K562 (cell line): ENCODE measurements around the gene SRSF6.

ENCODE experiments used
- ELF2 ChIP-seq: fragments of 250-450 bp; sonication (Bioruptor Pico); IDR thresholded peaks from 2 replicates; pipeline ENCODE4 v1.5.0; 2021; ENCODE audit warnings: mild to moderate bottlenecking
- GABPB1 ChIP-seq: sonication (generic); formaldehyde crosslinking; IDR thresholded peaks from 2 replicates; pipeline ENCODE4 v1.8.0; 2022; ENCODE audit warnings: mild to moderate bottlenecking, missing genetic modification reagents
- MTF1 ChIP-seq: fragments of 250-450 bp; sonication (Bioruptor Pico); IDR thresholded peaks from 2 replicates; pipeline ENCODE4 v1.9.0; 2021; ENCODE audit warnings: moderate library complexity, mild to moderate bottlenecking, inconsistent platforms, borderline replicate concordance
- PHF8 ChIP-seq: fragments of 200-600 bp; sonication (generic); IDR thresholded peaks from 2 replicates; pipeline ENCODE4 v1.6.1; 2012; ENCODE audit warnings: mixed run types, mild to moderate bottlenecking, inconsistent platforms, low read length, moderate library complexity, borderline replicate concordance
- SRSF3 ChIP-seq: fragments of 200-400 bp; formaldehyde crosslinking; IDR thresholded peaks from 2 replicates; pipeline ENCODE4 v1.6.1; 2016; ENCODE audit warnings: mild to moderate bottlenecking, low read length, moderate library complexity; ENCODE audit not compliant: insufficient read depth
- ZNF445 ChIP-seq: fragments of 250-450 bp; sonication (Bioruptor Pico); IDR thresholded peaks from 2 replicates; pipeline ENCODE4 v1.4.0; 2020; ENCODE audit warnings: low read depth, mild to moderate bottlenecking, moderate library complexity
- ZNF561 ChIP-seq: fragments of 450-650 bp; formaldehyde crosslinking; conservative IDR thresholded peaks from 2 replicates; pipeline ENCODE4 v1.4.0; 2020; ENCODE audit warnings: mild to moderate bottlenecking, moderate library complexity
- ZNF584 ChIP-seq: fragments of 200-800 bp; sonication (Bioruptor generic); IDR thresholded peaks from 2 replicates; pipeline ENCODE4 v1.6.1; 2016; ENCODE audit warnings: low read depth, mild to moderate bottlenecking, missing genetic modification characterization, missing compliant biosample characterization
- ZNF76 ChIP-seq: fragments of 250-450 bp; sonication (Bioruptor Pico); IDR thresholded peaks from 2 replicates; pipeline ENCODE4 v1.4.0; 2020; ENCODE audit warnings: mild to moderate bottlenecking, moderate library complexity, borderline replicate concordance
- TF ChIP-seq, protein P1 (sequence below), 3 experiments: IDR thresholded peaks in 2 of 3; conservative IDR thresholded peaks in 1 of 3; 2 replicates each; pipeline ENCODE4 v1.5.1; 2011 to 2012; ENCODE audit warnings: low read length in 3 of 3, mild to moderate bottlenecking in 3 of 3, control low read depth in 2 of 3, improper control_type of control experiment in 1 of 3, inconsistent platforms in 1 of 3, low read depth in 1 of 3, mixed read lengths in 1 of 3, moderate library complexity in 1 of 3; ENCODE audit not compliant: insufficient read depth in 2 of 3
- TF ChIP-seq, protein P2 (sequence below): sonication (generic); formaldehyde crosslinking; IDR thresholded peaks from 2 replicates; pipeline ENCODE4 v1.9.0; 2022; ENCODE audit warnings: mild to moderate bottlenecking, missing genetic modification reagents

DNA sequence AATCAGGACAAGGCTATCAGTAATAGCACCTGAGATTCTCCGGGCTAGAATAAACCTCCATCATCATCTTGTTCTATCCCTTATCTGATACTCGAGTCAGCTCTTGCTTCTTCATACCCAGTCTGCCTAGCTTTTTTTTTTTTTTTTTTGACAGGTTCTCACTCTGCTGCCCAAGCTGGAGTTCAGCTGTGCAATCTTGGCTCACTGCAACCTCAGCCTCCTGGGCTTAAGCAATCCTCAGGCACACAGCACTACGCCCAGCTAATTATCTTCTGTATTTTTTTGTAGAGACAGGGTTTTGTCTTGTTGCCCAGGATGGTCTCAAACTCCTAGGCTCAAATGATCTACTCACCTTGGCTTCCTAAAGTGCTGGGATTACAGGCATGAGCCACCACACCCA lies 19.5 kb downstream of the SRSF6 start:
- TF ChIP-seq ZNF445 (no peak), GABPB1 (CRISPR knock-in tag) (no peak), SRSF3 (no peak), ZNF561 (no peak), MTF1 (no peak), ELF2 (CRISPR knock-in tag) (no peak), PHF8 (no peak), ZNF76 (no peak), ZNF584 (CRISPR knock-in tag) (no peak)
- TF ChIP-seq, protein P1, sequence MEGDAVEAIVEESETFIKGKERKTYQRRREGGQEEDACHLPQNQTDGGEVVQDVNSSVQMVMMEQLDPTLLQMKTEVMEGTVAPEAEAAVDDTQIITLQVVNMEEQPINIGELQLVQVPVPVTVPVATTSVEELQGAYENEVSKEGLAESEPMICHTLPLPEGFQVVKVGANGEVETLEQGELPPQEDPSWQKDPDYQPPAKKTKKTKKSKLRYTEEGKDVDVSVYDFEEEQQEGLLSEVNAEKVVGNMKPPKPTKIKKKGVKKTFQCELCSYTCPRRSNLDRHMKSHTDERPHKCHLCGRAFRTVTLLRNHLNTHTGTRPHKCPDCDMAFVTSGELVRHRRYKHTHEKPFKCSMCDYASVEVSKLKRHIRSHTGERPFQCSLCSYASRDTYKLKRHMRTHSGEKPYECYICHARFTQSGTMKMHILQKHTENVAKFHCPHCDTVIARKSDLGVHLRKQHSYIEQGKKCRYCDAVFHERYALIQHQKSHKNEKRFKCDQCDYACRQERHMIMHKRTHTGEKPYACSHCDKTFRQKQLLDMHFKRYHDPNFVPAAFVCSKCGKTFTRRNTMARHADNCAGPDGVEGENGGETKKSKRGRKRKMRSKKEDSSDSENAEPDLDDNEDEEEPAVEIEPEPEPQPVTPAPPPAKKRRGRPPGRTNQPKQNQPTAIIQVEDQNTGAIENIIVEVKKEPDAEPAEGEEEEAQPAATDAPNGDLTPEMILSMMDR (IDR thresholded peaks at IDR 0.05 in 2 of 3, conservative IDR thresholded peaks at IDR 0.05 in 1 of 3; ENCODE audit: insufficient read depth in 2 of 3, low read depth in 1 of 3, low read length in 3 of 3): no peak
- TF ChIP-seq, protein P2, sequence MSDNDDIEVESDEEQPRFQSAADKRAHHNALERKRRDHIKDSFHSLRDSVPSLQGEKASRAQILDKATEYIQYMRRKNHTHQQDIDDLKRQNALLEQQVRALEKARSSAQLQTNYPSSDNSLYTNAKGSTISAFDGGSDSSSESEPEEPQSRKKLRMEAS (CRISPR knock-in tag): no peak
